ENCODE results near the gene TAF8.
"Not testable (repeated sequence)": the region's sequence is repeated elsewhere in the genome, so short reads cannot be mapped to it uniquely, and the experiment has no call there.

Gene TAF8, protein sequence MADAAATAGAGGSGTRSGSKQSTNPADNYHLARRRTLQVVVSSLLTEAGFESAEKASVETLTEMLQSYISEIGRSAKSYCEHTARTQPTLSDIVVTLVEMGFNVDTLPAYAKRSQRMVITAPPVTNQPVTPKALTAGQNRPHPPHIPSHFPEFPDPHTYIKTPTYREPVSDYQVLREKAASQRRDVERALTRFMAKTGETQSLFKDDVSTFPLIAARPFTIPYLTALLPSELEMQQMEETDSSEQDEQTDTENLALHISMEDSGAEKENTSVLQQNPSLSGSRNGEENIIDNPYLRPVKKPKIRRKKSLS

DNA sequence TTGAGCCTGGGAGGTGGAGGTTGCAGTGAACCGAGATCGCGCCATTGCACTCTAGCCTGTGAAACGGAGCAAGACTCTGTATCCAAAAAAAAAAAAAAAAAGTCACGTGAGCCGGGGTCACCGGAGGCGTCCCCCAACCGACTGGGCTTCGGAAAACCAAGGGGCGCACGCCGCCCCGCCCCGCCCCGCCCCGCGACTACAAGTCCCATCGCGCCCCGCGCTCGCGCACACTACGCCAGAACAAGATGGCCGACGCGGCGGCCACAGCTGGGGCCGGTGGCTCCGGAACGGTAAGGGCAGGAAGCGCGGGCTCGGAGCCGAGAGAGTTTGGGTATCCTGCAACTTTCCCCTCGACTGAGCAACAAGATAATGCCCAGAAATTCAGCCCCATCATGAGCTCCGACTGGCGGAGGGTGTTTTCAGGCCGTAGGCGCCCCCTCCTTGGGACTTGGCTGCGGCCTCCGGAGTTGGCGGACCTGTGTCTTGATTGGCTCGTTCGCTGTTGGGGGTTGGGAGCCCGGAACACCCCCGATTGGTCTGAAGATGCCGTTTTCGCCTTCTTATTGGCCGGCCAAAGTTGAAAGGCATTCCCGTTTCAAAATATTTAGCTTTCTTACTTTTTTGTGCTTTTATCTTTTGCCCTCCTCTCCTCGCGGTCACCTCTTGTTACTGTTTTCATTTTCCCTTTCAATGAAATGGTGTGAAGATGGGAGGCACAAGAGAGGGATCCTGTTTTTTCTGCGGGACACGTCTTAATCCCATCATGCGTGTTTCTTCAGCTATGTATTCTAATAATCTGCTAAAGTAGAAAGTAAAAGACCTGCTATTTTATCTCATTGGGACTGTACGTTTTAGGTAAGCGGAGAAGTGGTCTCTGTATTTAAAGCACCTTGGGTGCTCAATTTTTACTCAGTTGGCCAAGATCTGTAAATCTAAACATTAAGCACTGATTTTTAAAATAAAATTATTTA, at the start of gene TAF8:
TAF8 (plus strand) TSS at position 228 of the 971 bp plus-strand sequence; CDS start at position 246, 18 bp downstream.
- peak; percentile 95 for DNase-seq

DNA sequence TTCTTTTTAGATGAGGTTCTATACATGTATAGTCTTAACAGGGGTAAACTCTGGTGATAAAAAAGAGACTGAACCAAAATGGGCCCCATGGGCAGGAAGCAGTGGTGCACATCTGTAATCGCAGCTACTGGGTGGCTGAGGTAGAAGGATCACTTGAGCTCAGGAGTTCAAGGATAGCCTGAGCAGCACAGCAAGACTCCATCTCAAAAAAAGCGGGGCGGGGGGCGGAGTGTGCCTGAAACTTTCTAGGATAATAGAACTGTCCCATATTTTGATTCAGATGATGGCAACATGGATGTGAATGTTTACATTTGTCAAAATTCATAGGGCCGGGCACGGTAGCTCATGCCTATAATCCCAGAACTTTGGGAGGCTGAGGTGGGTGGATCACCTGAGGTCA, 48.8 kb upstream of the TAF8 start:
- DNase-seq: no peak

DNA sequence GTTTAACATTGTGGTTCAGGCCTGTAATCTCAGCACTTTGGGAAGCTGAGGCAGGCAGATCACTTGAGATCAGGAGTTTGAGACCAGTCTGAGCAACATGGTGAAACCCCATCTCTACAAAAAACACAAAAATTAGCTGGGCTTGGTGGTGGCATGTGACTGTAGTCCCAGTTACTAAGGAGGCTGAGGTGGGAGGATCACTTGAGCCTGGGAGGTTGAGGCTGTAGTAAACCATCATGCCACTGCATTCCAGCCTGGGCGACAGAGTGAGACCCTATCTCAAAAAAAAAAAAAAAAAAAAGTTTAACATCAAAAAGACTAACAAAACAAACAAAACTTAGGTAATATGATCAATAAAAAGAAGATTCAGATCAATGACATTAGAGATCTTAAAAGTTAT, 46.7 kb upstream of the TAF8 start:
- not testable (repeated sequence) for DNase-seq

DNA sequence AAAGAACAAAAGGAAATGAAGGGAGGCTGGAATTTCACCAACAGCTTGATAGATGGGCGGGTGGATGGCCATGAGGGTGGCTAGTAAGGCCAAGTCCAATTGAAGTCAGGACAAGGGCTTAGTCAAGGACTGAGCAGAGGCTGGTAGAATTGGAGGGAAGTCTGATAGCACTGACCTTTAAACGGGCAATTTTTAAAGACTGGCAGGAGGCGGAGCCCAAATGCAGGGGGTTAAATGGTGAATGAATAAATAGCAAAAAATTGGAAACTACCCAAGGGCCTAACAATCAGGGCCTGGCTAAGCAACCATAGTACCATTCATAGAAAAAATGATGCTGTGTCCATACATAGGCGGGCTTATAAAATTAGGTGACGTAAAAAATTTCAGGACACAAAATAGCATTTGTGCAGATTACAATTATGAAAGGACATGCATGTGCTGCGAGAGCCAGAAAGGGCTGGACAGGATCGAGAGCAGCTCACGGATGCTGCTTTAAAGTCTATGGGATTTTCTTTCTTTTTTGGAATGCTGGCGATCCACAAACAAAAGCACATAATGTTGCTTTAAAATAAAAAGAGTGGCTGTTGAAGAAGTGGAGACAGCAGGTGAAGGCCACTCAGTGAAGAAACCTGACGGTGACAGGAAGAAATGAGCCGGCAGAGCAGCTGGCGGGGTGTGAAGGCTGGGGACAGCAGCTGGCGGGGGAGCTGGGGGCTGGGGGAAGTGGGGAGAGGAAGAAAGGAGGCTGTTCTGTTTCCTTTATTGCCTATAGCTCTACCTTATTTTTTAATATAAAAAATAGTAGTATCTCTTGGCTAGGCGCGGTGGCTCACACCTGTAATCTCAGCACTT, 42.8 kb upstream of the TAF8 start:
- peak; percentile 60 for DNase-seq

DNA sequence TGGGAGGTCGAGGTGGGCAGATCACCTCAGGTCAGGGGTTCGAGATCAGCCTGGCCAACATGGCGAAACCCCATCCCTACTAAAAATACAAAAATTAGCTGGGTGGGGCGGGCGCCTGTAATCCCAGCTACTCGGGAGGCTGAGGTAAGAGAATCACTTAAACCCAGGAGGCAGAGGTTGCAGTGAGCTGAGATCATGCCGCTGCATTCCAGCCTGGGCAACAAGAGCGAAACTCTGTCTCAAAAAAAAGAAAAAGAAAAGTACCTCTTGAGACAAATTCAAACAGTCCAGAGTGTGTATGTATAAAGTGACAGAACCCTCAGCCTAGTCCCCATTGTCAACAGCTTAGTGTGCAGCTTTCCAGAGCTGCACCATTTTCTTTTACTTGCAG, 42.2 kb upstream of the TAF8 start:
- not testable (repeated sequence) for DNase-seq

DNA sequence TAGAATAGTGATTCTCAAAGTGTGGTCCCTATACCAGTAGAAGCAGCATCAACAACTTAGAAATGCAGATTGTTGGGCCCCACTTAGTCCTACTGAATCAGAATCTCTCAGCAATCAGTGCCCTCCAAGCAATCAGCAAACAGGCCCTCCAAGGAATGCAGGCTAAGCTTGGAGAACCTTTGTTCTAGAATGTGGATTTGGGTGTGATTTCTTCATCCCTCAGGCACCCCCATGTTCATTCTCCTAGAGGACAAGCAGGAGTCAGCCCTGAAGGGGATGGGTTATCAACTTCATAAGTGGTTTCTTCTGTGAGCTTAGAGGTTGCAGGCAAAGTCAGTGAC, 40.5 kb upstream of the TAF8 start:
- no peak for DNase-seq

DNA sequence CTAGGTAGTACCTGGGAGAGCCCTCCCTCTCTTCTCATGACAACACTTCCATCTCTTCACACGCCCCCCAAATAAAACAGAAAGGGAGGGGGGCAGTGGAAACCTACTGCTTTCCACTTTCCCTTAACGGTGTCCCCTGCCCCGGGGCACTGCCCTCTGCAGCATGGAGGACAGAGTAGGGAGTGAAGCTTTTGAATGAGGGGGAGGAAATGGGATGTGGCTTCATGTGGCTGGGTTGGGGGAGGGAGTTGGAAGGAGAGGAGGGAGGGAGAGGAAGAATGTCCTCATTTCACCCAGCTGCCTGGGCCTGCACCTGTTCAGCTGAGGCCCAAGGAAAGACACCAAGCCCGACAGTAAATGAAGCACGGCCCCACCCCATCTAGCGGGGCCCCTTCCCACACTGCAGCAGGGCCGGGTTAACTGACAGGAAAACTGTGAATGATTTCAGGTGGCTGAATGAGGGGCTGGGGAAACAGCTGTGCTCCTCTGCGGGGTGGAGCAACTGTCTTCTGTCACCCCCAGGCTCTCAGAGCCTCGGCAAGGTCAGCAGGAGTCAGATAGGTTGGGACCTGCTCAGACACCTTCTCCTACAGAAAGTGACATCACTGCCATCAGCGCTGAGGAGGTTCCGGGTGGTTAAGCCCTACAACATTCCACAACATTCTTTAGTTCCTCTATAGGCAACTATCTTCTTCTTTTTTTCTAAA, 40.0 kb upstream of the TAF8 start:
- DNase-seq: peak; percentile 67

DNA sequence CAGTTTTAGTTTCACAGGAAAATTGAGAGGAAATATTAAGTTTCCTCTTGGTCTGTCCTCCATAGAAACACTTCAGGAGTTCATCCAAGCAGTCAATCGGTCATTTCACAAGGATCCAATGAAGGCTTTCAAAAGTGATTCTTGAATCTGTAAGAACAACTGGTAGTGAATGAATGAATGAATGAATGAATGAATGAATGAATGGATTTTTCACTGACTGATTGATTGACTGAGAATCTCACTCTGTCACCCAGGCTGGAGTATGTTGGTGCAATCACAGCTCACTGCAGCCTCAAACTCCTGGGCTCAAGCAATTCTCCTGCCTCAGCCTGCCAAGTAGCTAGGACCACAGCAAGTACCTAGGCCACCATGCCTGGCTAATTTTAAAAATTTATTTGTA, 39.4 kb upstream of the TAF8 start:
- no peak for DNase-seq

DNA sequence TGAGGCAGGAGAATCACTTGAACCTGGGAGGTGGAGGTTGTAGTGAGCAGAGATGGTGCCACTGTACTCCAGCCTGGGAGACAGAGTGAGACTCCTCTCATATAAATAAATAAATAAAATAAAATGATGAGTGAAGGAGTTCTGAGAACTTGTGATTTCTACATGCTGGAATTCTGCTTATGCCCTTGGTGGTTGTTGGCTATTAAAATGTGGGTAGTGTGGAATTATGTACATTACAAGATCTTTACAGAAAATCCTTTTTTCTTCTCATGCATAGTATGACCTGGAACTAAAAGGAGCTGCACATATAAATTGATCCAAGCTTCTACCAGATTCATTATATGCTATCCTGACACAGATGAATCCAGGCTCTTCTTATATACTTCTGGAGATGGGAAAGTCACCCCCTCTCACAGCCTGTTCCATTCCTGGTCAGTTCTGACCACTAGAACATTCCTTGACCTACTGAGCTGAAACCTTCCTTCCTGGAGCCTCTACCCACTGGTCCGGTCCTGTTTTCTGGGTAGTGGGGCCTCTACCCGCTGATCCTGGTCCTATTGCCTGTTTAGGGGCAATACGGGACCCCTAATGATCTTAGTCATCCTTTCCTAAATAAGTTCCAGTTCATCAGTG, 37.7 kb upstream of the TAF8 start:
- DNase-seq: no peak

DNA sequence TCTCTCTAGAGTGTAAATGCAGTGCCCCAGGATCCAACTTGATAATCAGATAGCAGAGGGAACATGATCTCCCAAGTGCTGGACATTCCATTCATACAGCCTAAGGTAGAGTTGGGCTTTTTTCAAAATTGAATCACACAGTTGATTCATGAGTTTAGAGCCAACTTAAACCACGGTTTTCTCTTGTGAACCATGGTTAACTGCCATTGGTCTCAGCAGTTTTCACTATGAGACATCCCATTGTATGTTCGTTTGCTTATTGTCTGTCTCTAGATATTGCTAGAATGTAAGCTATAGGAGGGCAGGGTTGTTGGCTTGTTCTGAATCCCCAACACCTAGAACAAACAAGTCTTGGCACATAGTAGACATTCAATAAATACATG, 37.2 kb upstream of the TAF8 start:
- DNase-seq: no peak

DNA sequence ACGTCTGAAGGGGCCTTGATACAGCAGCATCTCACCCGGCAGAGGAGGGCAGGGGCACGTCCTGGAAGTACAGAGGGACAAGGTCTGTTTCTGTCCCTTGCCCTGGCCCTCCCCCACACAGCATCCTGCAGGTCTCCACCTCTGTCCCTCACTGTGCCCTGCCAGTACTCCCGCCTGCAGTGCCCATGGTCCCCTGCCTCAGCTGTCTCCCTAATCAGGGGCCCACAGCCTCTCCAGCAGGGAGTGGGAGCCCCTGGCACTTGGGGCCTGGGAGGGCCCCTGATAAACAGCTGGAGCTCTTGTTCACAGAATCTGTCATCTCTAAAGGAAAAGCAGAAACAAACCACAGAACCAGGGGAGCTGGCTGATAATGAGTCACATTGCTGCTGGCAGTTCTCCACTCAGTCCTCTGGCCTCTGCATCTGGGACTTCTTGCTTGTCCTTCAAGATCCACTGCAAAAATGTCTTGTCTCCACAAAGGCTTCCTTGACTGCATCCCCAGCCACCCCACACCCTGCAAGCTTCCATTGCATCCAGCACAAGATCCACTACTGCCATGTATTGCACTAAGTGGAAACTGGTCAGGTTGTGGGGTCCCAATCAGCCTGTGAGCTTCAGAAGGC, 33.2 kb upstream of the TAF8 start:
- no peak for DNase-seq

DNA sequence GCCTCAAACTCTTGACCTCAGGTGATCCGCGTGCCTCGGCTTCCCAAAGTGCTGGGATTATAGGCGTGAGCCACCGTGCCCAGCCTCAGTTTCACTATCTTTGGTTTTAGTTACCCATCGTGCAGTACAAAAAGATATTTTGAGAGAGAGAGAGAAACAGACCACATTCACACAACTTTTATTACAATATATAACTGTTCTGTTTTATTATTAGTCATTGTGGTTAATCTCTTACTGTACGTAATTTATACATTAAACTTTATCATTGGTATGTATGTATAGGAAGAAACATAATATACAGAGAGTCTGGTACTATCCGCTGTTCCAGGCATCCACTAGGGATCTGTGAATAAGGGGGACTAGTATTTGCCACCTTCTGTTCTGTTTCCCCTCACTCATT, 29.4 kb upstream of the TAF8 start:
- no peak for DNase-seq

DNA sequence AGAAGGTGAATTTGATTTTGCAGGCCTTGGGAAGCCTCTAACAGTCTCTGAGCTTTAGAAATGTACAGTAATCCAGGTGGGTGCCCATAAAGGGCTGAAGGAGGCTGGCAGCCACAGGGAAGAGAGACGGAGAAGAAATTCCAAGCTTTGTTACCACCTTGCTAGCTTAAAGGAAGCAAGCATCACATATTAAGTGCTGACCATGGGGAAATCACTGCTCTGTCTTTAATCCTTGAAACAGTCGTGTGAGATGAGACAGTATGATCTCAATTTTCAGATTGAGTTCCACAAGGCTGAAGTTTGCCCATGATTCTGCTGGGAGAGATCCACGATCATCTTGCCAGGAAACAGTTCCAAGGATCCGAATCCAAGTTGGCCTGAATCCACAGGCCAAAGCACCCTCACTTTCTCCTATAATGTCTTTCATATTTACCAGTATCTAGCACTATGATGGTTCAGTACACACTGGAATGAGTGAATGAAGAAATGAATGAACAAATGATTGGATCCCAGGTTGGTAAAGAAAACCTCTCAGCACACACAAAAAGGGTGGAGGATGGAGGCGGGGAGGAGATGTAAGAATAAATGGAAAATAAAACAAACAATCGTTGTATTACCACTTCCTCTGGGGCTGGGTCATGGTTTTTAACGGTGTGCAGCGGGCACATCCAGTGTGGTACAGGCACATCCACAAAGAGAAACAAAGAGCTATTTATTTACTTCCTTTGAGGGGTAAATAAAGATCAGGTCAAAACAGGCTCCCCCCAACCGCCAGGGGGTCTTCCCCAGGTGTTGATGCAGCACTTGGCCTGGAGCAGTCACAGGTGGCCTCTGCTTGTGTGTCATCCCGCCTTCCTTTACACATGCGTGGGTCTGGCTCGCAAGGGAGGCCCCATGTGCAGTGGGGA, 28.2 kb upstream of the TAF8 start:
- no peak for DNase-seq

DNA sequence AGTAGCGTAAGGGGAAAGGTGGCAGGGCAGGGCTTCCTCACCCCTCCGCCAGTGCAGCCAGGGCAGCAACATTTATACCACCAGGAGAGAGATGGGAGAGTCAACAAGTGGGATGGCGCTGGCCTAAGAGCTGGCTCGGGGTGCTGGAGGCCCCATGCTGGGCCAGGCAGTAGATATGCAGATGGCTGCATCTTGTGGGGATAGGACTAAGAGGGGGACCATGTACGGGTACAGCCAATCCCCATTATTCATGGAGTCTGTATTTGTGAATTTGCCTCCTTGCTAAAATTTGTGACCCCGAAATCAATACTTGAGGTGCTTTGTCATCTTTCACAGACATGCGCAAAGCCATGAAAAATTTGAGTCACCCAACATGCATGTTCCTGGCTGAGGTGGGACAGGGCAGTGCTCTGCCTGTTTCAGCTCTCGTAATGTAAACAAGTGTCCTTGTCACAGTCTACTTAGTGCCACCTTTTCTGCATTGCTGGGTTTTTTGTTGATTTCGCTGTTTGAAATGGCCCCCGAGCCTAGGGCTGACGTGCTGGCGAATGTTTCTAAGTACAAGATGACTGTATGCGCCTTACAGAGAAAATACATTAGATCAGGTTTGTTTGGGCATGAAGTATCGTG, 27.5 kb upstream of the TAF8 start:
- no peak for DNase-seq

DNA sequence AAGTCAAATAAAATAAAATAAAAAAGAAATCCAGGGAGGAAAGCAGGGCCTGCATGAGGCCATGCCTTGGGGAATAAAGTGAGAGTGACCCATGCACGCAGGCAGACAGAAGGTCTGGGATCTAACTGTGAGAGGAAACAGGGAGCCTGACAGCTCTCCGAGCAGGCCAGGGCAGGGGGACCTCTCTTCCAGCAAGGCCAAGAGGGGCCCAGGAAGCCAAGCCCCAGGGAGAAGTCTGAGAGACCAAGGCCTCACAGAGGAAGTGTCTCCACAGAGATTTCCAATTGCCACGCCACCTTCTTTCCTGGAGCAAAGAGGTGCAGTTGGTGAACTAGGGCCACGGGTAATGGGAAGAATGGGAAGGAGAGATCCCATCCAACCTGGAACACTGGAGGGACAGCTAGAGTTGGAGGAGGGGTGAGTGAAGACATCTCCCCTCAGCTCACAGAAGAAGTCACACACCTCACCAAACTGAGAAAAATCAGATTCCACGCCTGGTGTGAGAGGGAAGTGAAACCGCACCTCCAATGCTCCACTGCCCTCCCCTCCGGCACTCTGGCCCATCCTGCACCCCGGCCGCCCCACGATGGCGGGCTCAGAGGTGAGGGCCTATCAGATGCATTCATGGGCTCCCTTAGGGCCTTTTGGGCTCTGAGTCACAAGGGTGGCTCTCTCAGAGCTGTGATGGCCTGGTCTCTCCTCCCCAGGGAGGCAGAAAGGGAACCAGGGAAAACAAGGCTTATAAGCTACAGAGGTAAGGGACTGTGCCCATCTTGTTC, 25.1 kb upstream of the TAF8 start:
- no peak for DNase-seq

DNA sequence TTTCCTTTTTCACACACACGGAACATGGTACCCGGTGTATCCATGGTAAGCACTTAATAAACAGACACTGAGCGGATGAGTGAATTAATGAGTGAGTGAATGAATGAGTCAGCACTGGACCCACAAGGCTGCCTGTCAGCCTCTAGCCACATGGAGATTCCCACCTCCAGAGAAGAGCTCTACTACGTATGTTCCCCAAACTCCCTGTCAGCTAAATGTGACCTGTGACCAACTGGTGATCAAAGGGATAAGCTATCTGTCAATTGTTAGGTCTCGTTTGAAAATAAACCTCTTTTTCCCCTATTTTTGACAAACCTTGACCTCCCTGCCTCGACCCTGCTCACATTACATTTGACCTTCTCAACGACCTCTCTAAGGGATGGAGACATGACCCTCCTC, 24.5 kb upstream of the TAF8 start:
- DNase-seq: no peak

DNA sequence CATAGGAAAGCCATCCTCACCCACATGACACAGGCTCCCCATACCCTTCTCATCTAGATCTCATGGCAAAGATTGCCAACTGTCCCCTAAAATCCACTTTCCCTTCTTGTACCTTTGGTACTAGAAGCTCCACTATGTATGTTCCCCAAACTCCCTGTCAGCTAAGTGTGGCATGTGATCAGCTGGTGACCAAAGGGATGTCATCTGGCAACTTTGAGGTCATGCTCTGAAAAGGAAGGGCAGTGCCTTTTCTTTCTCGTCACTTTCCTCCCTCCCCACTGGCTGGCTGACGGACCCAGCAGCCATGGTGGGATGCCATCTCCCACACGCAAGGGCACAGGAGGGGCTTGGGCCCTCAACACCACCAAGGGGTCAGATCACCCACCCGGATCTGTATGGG, 23.8 kb upstream of the TAF8 start:
- DNase-seq: no peak

DNA sequence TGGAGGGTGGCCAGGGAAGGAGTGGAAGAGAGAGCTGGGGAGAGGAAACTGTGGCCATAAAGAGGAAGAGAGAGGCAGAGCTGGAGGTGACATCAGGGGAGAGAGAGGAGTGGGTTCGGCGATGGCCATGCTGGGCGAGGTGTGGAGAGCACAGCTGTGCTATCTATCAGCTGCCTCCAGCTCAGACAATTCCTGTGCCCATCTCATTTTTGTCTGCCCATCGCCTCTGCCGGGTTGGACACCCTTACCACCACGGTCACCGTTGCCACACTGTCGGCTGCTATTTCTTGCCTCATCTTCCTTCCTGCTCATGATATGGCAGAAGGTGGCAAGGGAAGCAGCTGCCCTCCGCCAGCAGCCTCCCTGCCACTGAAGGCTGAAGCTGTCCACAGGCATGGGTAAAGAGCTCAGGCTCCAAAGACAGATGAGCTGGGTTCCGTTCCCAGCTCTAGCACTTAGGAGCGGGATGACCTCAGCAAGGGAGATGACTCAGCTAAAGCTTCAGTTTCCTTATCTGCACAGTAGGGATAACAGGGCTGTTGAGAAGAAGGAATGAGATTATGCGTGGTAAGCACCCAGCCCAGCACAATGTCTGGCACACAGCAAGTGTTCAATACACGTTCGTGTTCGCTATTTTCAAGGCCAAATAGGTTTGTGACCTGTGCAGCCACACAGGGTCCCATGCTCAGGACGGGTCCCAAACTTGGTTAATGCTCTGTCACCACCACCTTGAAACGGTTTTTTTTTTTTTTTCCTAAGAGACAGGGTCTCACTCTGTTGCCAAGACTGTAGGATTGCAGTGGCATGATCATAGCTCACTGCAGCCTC, 21.9 kb upstream of the TAF8 start:
- no peak for DNase-seq

Data from left hindlimb (tissue), 1 donor.